Transverse colon (tissue), 4 donors: ENCODE measurements around the gene MTMR10.

Experiments
- EP300 ChIP-seq: sonication (generic); formaldehyde crosslinking; IDR thresholded peaks from one replicate; pipeline ENCODE4 v1.6.1; 2017; ENCODE audit warnings: antibody characterized with exemption, low read depth
- POLR2A ChIP-seq: fragments of 450-650 bp; IDR thresholded peaks from one replicate; pipeline ENCODE4 v1.6.1; 2016; ENCODE audit warnings: antibody characterized with exemption, mild to moderate bottlenecking, moderate library complexity
- POLR2AphosphoS5 ChIP-seq, 3 donors: sonication (generic); formaldehyde crosslinking; IDR thresholded peaks; one replicate each; pipeline ENCODE4 v1.6.1; 2016; ENCODE audit warnings: antibody characterized with exemption in 3 of 3
- TF ChIP-seq, protein P1 (sequence below), 5 experiments: fragments of 200-600 bp in 3 of 5; fragments of 450-650 bp in 2 of 5; sonication (generic) in 3 of 5; IDR thresholded peaks; 1 replicate in 2 of 5; 2 replicates in 3 of 5; pipeline ENCODE4 v1.5.1; 2016 to 2017; ENCODE audit warnings: antibody characterized with exemption in 5 of 5, inconsistent platforms in 3 of 5, mild to moderate bottlenecking in 2 of 5, moderate library complexity in 1 of 5

DNA sequence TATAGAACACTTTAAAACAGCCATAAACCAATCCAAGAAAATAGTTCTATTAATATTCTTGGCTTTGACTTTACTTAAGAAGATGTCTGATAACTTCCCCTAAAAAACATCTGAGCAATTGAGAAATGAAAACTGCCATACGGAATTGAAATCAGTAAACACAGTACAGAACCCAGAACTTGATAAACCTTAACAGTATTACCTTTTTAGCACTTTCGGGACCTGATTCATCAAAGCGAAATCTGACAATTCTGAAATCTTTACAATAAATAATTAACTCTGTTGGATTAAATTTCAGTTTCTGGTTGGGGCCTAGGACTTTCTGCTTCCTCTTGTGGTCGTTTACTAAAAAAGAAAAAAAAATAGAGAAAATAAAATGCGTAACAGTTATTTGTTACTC lies 17.3 kb downstream of the MTMR10 start:
- TF ChIP-seq, protein P1, sequence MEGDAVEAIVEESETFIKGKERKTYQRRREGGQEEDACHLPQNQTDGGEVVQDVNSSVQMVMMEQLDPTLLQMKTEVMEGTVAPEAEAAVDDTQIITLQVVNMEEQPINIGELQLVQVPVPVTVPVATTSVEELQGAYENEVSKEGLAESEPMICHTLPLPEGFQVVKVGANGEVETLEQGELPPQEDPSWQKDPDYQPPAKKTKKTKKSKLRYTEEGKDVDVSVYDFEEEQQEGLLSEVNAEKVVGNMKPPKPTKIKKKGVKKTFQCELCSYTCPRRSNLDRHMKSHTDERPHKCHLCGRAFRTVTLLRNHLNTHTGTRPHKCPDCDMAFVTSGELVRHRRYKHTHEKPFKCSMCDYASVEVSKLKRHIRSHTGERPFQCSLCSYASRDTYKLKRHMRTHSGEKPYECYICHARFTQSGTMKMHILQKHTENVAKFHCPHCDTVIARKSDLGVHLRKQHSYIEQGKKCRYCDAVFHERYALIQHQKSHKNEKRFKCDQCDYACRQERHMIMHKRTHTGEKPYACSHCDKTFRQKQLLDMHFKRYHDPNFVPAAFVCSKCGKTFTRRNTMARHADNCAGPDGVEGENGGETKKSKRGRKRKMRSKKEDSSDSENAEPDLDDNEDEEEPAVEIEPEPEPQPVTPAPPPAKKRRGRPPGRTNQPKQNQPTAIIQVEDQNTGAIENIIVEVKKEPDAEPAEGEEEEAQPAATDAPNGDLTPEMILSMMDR (IDR thresholded peaks at IDR 0.05) = no peak
- TF ChIP-seq POLR2A (no peak), POLR2AphosphoS5 (IDR thresholded peaks at IDR 0.05) (no peak), EP300 (no peak)
